Endothelial cell of umbilical vein (primary cell): ENCODE measurements around the gene CAPN5. TPM values are rescaled to one million over a fixed set of nuclear protein-coding genes. Genes with fewer than 3 reads are reported as not detected.

Source experiments
- BruUV-seq: library from RNA; stranded (reverse); fragments of 400-500 nt; replicated peaks from 2 replicates; lab custom pipeline; 2021; lab: Mats Ljungman, UMichigan
- CTCF ChIA-PET: fragments of 300-600, 350-600 bp; sonication (Branson Sonifier 250); formaldehyde crosslinking; loops from one replicate; lab custom pipeline; 2021; ENCODE audit warnings: antibody characterized with exemption, inconsistent platforms; lab: Charles Lee
- POLR2A ChIA-PET: fragments of 300-600, 350-600 bp; sonication (Branson Sonifier 250); formaldehyde crosslinking; loops from one replicate; lab custom pipeline; 2021; ENCODE audit warnings: antibody characterized with exemption, inconsistent platforms; lab: Charles Lee
- DNase-seq: peaks from one replicate; pipeline ENCODE4 v3.0.0-alpha.2; 2011; ENCODE audit warnings: low read depth, low spot score
- FAIRE-seq: peaks from 2 replicates; lab custom pipeline; 2011; peaks lifted over from hg19 to GRCh38; lab: Jason Lieb, UNC
- H2AFZ ChIP-seq: 2 replicates; pipeline ENCODE4 v1.6.0; 2012; ENCODE audit warnings: low read depth, low read length, control low read depth, inconsistent platforms
- H3K27ac ChIP-seq: 2 replicates; pipeline ENCODE4 v1.5.1; 2011; ENCODE audit warnings: low read depth, mild to moderate bottlenecking, control low read depth, low read length, moderate library complexity; ENCODE audit not compliant: insufficient read depth
- H3K27me3 ChIP-seq, 2 experiments: 2 replicates each; pipeline versions ENCODE4 v1.6.0 to v1.6.1; 2011; ENCODE audit warnings: low read length in 2 of 2, mixed read lengths in 1 of 2; ENCODE audit not compliant: control insufficient read depth in 2 of 2, insufficient read depth in 2 of 2
- H3K36me3 ChIP-seq, 2 experiments: 2 replicates in 1 of 2; 3 replicates in 1 of 2; pipeline ENCODE4 v1.5.1; 2011; ENCODE audit warnings: low read length in 2 of 2, mild to moderate bottlenecking in 1 of 2, moderate library complexity in 1 of 2; ENCODE audit not compliant: control insufficient read depth in 2 of 2, insufficient read depth in 2 of 2; ENCODE audit errors: extremely low read depth in 1 of 2
- H3K4me1 ChIP-seq: 3 replicates; pipeline ENCODE4 v1.5.1; 2011; ENCODE audit warnings: mild to moderate bottlenecking, low read length; ENCODE audit not compliant: control insufficient read depth, insufficient read depth; ENCODE audit errors: extremely low read depth
- H3K4me2 ChIP-seq: 2 replicates; pipeline ENCODE4 v1.6.1; 2011; ENCODE audit warnings: low read length, control low read depth, mixed read lengths; ENCODE audit not compliant: insufficient read depth
- H3K4me3 ChIP-seq, 3 experiments: fragments of 200-600 bp in 1 of 3; sonication (generic), shearing (Covaris generic) in 1 of 3; replicated peaks in 1 of 3; 2 replicates each; pipeline ENCODE4 v1.5.1; 2011 to 2016; ENCODE audit warnings: control low read depth in 3 of 3, low read length in 3 of 3, mild to moderate bottlenecking in 2 of 3, inconsistent platforms in 1 of 3, low read depth in 1 of 3, moderate library complexity in 1 of 3; ENCODE audit not compliant: insufficient read depth in 1 of 3
- H3K79me2 ChIP-seq: 2 replicates; pipeline ENCODE4 v1.6.0; 2012; ENCODE audit warnings: low read length, inconsistent platforms; ENCODE audit not compliant: control insufficient read depth, insufficient read depth
- H3K9ac ChIP-seq: replicated peaks from 2 replicates; pipeline ENCODE3; 2011; ENCODE audit warnings: low read length, control low read depth; ENCODE audit not compliant: insufficient read depth; ENCODE audit errors: extremely low read depth
- H3K9me1 ChIP-seq: replicated peaks from 3 replicates; pipeline ENCODE4 v1.6.0; 2011; ENCODE audit warnings: mild to moderate bottlenecking, low read length; ENCODE audit not compliant: control insufficient read depth, insufficient read depth; ENCODE audit errors: extremely low read depth
- H3K9me3 ChIP-seq: replicated peaks from 2 replicates; pipeline ENCODE4 v1.5.1; 2012; ENCODE audit warnings: low read length, inconsistent platforms; ENCODE audit not compliant: control insufficient read depth, insufficient read depth
- H4K20me1 ChIP-seq: replicated peaks from 2 replicates; pipeline ENCODE3; 2011; ENCODE audit warnings: mild to moderate bottlenecking, low read length; ENCODE audit not compliant: control insufficient read depth, insufficient read depth; ENCODE audit errors: extremely low read depth
- EZH2 ChIP-seq: IDR thresholded peaks from 2 replicates; pipeline ENCODE4 v1.6.1; 2012; ENCODE audit warnings: borderline replicate concordance, low read depth, mild to moderate bottlenecking, moderate library complexity, low read length, inconsistent platforms; ENCODE audit not compliant: severe bottlenecking
- FOS ChIP-seq: IDR thresholded peaks from 2 replicates; pipeline ENCODE4 v1.6.1; 2011; ENCODE audit warnings: mild to moderate bottlenecking, low read length, moderate library complexity, borderline replicate concordance; ENCODE audit not compliant: insufficient read depth
- GATA2 ChIP-seq: IDR thresholded peaks from 2 replicates; pipeline ENCODE4 v1.7.0; 2011; ENCODE audit warnings: low read depth, mild to moderate bottlenecking, moderate library complexity, mixed read lengths, low read length; ENCODE audit not compliant: insufficient read length, insufficient read depth
- JUN ChIP-seq: IDR thresholded peaks from 2 replicates; pipeline ENCODE4 v1.6.1; 2011; ENCODE audit warnings: borderline replicate concordance, low read depth; ENCODE audit not compliant: insufficient read length, insufficient read depth
- MYC ChIP-seq: IDR thresholded peaks from one replicate; pipeline ENCODE4 v1.6.1; 2011; ENCODE audit warnings: mild to moderate bottlenecking, low read depth, low read length
- POLR2A ChIP-seq: IDR thresholded peaks from 2 replicates; pipeline ENCODE4 v1.6.1; 2012; ENCODE audit warnings: low read depth, mild to moderate bottlenecking, control low read depth, low read length
- POLR2AphosphoS5 ChIP-seq: IDR thresholded peaks from 2 replicates; pipeline ENCODE4 v1.6.1; 2012; ENCODE audit warnings: low read depth, mild to moderate bottlenecking, control low read depth, low read length, moderate library complexity; ENCODE audit not compliant: insufficient read depth
- dilution Hi-C: fragments of 300-500 bp; cut with MboI; formaldehyde crosslinking; loops from one replicate; pipeline ENCODE4 v1.15.0; 2019; ENCODE audit warnings: low sequenced_read_pairs; ENCODE audit not compliant: extremely low pct_ligation_motif_present
- intact Hi-C: fragments of 100-400 bp; cut with micrococcal nuclease; formaldehyde crosslinking; loops from one replicate; pipeline ENCODE4 v1.10.0; 2022
- polyA plus RNA-seq, 4 experiments: library from polyadenylated mRNA; depleted of rRNA in 3 of 4; stranded (reverse) in 3 of 4; unstranded in 1 of 4; fragments of >200 nt; gene quantifications; 2 replicates each; pipeline versions ENCODE4 v1.2.1 to v1.2.3, GENCODE V29; 2011 to 2012; ENCODE audit warnings: missing spikeins in 1 of 4
- total RNA-seq: library from RNA; stranded (reverse); gene quantifications from 2 replicates; pipeline ENCODE4 v1.2.3, GENCODE V29; 2021
- TF ChIP-seq, protein P1 (sequence below), 2 donors: IDR thresholded peaks; 1 replicate in 1 of 2; 2 replicates in 1 of 2; pipeline ENCODE4 v1.5.1; 2011; ENCODE audit warnings: low read length in 2 of 2, mild to moderate bottlenecking in 2 of 2, moderate library complexity in 2 of 2, control low read depth in 1 of 2, inconsistent platforms in 1 of 2, low read depth in 1 of 2; ENCODE audit not compliant: insufficient read depth in 1 of 2; ENCODE audit errors: extremely low read depth in 1 of 2
- TF ChIP-seq, protein P2 (sequence below): IDR thresholded peaks from 2 replicates; pipeline ENCODE4 v1.6.1; 2011; ENCODE audit not compliant: insufficient read depth, insufficient read length

The CAPN5 gene
- total and polyA plus RNA-seq, 2 donors (not counting 3 experiments of a cell fraction or from before 2014, with no cell fraction given) = 15.0 to 17.0 TPM

DNA sequence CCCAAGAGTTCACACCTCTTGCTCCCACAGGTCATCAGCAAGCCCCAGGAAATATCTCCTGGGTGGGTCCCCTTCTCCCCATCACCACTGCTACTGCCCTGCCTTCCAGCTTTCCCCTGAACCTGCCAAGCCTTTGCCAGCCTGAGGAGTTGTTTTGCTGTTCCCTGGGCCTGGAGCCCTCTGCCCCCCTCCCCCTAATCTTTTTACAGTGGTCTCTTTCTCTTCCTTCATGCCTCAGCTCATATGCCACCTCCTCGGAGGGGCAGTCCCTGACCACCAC, 80.2 kb downstream of the CAPN5 start:
- no peaks in the 10 kb centered on the region for H3K79me2 ChIP-seq
- H3K9ac ChIP-seq = no peak overlapping the region
- BruUV-seq = no TSS peak
- no peak for DNase-seq
- no peak overlapping the region for H3K4me3 ChIP-seq
- no peaks in the 10 kb centered on the region for H3K9me1 ChIP-seq
- dilution Hi-C loops = no loop called here
- H3K9me3 ChIP-seq = no peaks in the 10 kb centered on the region
- POLR2A ChIA-PET = interaction anchor here (0.5 kb wide), 1 partner anchor 54 kb away, joined by 3 read pairs; no protein-coding TSS in a partner anchor
- no peak overlapping the region for H3K4me2 ChIP-seq
- TF ChIP-seq, protein P1, sequence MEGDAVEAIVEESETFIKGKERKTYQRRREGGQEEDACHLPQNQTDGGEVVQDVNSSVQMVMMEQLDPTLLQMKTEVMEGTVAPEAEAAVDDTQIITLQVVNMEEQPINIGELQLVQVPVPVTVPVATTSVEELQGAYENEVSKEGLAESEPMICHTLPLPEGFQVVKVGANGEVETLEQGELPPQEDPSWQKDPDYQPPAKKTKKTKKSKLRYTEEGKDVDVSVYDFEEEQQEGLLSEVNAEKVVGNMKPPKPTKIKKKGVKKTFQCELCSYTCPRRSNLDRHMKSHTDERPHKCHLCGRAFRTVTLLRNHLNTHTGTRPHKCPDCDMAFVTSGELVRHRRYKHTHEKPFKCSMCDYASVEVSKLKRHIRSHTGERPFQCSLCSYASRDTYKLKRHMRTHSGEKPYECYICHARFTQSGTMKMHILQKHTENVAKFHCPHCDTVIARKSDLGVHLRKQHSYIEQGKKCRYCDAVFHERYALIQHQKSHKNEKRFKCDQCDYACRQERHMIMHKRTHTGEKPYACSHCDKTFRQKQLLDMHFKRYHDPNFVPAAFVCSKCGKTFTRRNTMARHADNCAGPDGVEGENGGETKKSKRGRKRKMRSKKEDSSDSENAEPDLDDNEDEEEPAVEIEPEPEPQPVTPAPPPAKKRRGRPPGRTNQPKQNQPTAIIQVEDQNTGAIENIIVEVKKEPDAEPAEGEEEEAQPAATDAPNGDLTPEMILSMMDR (IDR thresholded peaks at IDR 0.05; ENCODE audit: extremely low read depth in 1 of 2, insufficient read depth in 1 of 2, low read depth in 1 of 2, low read length in 2 of 2) = no peak
- TF ChIP-seq JUN = no peak
- no peak for TF ChIP-seq POLR2AphosphoS5
- TF ChIP-seq GATA2 = no peak
- no peak for TF ChIP-seq POLR2A
- TF ChIP-seq MYC = no peak
- TF ChIP-seq EZH2 = no peak
- TF ChIP-seq, protein P2, sequence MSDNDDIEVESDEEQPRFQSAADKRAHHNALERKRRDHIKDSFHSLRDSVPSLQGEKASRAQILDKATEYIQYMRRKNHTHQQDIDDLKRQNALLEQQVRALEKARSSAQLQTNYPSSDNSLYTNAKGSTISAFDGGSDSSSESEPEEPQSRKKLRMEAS = no peak
- TF ChIP-seq FOS = no peak
- no peaks in the 10 kb centered on the region for H4K20me1 ChIP-seq
- H3K4me1 ChIP-seq = no peaks in the 10 kb centered on the region
- H3K36me3 ChIP-seq = no peaks in the 10 kb centered on the region
- H2AFZ ChIP-seq = no peak overlapping the region
- no peak for FAIRE-seq
- peaks cover 0 to 3% of the 10 kb centered on the region in 2 experiments for H3K27me3 ChIP-seq
- intact Hi-C loops = no loop called here
- CTCF ChIA-PET = interaction anchor here (1.0 to 1.9 kb wide), 2 partner anchors 15 to 20 kb away, joined by 3 to 13 read pairs; no protein-coding TSS in a partner anchor
- no peak overlapping the region for H3K27ac ChIP-seq
